NCI-H1092 (cell line): ENCODE measurements around the gene ELL.

Source experiments
- DNase-seq: peaks from one replicate; lab custom pipeline; 2025; lab: John Stamatoyannopoulos, UW

ELL gene

GRCh38 chr19:18469069-18469846, 52.6 kb downstream of the ELL start:
- DNase-seq, result peak; percentile 12

- no peak for DNase-seq
Observed at GRCh38 chr19:18468517-18468916, 53.4 kb downstream of the ELL start.

- DNase-seq, result no peak
Observed at GRCh38 chr19:18467978-18468377, 53.9 kb downstream of the ELL start.

DNA sequence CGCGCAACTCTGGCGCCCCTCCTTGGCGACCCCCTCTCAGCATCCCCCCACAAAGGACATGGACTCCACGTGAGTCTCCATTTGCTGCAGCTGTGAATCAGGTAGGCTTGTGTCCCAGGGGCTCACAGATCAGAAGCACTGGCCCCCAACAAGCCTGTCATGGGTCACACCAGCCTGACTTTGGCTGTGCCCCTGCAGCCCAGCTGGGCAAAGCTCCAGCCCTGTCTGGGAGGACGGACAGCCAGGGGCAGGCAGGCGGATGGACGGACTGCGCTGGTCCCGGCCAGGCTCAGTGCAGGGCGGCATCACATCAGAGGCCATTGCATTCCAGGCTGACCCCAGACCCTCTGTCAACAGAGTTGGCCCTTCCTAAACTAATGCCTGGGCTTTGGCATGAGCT, 55.5 kb downstream of the ELL start:
- DNase-seq, result no peak

DNA sequence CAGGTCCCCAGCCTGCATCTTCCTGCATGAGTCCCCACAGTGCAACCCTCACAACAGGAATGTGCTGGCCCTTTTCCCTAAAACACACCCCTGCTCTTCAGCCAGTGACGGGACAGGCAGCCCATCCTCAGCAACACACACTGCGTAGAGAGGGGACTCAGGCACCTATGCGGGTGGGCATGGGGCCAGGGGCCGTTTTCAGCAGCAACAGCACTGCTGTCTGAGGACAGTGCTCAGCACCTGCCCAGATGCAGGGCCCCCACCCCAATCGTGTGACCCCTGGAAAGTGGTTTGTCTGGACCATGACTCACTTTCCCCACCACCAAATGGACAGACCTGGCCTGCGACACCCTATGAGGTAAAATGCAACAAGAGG, 55.9 kb downstream of the ELL start:
- no peak for DNase-seq

- no peak for DNase-seq
Observed at GRCh38 chr19:18465214-18465963, 56.5 kb downstream of the ELL start.

DNA sequence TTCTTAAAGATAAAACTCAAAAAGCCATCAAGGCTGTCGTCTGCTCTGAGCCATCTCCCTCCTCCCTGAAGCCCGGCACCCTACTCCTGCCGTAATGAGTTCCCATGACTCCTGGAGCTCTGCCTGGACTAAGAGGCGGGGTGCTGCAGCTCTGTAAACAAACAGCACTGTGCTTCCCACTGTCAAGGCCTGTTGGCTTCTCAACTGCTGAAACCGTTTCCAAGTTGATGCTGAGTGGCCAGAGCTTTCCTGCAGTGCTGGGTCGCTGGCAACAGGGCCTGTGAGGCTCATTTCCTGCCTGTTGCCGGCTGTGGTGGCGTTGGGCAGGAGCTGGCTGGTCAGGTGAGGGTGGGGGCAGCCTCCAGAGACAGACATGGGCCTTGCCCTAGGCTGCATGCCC, 57.2 kb downstream of the ELL start:
- DNase-seq, result peak; percentile 94

GRCh38 chr19:18461471-18461870, 60.4 kb downstream of the ELL start:
- no peak for DNase-seq

DNA sequence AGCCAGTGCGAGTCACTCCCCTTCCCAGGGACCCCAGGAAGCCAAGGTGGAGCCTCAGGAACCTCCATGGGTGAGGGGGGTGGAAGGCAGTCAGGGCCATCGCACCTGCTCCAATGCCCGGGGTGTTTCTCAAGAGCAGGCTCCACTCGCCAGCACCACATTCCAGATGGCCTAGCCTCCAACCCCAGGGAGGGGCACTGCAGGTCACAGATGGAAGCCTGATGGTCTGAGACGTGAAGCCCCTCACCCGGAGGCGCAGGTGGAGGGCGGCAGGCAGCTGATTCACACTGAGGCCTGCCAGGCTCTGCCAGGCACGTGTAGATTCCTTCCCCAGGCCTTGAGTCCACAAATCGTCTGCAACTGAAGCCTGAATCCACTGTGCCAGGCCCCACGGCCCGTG, 61.0 kb downstream of the ELL start:
- DNase-seq, result no peak

- DNase-seq, result no peak
Observed at GRCh38 chr19:18457483-18458331, 64.2 kb downstream of the ELL start.

- DNase-seq, result no peak
Observed at GRCh38 chr19:18456974-18457373, 64.9 kb downstream of the ELL start.

DNA sequence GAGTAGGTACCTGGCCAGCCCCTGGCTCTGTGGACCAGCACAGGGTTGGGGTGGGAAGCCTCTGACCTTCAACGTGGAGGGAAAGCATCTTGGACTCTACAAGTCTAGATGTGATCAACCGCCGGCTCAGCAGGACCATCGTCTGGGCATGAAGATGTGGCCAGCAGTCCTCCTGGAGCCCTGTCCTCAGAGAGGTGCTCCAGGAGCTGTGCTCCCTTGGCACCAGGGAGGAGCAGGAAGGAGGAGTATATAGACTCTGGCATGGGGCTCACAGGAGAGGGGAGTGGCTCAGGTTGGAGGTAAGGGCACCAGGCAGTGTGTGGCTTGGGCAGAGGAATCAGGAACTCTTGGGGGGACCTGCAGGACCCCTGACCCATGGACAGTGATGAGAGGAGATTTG, 65.6 kb downstream of the ELL start:
- DNase-seq, result no peak

GRCh38 chr19:18453269-18454024, 68.4 kb downstream of the ELL start:
- no peak for DNase-seq

- DNase-seq, result no peak
Observed at GRCh38 chr19:18452386-18452785, 69.5 kb downstream of the ELL start.

DNA sequence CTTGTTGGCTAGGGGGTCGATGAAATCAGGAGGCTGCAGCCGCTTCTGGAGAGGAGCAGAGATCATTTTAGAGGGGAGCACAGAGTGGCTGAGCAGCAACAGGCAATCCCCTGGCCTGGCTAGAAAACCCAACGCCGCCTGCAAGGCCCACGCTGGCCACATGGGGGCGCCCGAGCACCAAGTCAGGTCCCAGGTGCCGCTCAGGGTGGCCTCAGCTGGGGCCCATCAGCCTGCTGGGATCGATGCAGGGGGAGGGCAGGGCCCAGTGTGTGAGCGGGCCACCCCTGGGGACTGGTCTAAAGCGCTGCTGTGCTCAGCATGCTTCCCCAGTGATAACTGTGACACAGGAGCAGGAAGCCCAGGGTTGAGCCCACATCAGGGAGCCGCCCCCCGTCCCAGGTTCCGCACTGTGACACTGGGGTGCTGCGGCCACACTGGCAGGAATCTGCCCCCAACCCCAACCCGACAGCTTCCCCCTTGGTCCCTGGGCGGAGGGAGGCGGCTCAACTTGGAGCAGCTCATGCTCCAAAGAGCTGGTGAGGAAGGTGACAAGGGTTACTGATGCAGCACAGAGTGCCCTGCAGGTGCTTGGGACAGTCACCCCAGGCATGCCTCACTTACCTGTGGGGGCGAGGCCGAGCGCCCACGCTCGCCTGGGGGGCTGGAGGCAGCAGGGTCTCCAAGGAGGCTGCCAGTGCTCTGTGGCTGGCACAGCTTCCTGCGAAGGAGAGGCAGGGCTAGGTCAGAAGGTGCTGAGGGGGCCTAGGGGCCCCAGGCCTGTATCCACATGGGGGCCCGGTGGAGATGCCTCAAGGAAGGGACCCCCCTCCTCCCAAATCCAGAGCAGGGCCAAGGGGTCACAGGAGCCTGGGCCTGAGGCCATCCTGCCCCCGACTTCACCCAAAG, 70.7 kb downstream of the ELL start:
- DNase-seq, result peak; percentile 46

GRCh38 chr19:18450021-18450930, 71.6 kb downstream of the ELL start:
- no peak for DNase-seq

DNA sequence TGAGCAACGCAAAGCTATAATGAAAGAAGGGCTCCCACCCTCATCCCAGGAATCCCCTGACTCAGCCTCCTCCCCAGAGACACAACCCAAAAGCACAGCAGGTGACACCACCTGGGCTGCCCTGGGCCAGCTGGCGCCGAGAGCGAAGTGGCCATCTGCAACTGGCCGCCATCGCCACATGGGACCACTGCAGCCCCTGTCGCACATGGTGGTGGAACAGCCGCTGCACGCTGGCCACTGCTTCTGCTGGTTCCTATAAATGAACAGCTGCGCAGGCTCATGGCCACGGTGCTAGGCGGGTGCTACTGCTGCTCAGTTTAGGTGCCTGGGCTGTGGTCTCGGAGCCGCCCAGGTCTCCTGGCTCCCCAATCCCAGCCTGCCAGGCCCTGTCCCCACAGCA, 72.3 kb downstream of the ELL start:
- DNase-seq, result no peak

DNA sequence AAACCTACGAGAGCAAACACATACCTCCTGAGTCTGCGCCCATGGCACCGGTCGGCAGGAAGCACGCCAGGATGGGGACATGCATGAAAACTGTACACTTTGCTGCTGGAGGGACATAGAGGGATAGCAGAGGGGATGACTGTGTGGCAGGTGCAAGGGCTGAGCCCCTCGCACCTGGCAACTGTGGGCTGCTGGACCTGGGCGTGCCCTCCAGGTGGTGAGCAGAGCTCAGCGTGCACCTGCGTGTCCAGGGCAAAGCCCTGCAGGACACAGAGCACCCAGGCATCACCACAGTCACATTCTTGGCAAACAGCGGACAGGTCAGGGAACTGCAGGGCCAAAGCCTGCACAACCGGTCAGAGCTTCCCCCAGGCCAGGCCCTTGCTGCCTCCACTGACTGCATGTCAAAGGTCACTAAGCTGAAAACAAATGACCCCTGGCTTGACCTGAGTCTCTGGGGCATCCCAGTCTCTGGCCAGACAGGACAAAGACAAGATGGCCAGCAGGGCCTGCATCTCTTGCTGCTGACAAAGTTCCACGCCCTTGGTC, 75.0 kb downstream of the ELL start:
- no peak for DNase-seq

DNA sequence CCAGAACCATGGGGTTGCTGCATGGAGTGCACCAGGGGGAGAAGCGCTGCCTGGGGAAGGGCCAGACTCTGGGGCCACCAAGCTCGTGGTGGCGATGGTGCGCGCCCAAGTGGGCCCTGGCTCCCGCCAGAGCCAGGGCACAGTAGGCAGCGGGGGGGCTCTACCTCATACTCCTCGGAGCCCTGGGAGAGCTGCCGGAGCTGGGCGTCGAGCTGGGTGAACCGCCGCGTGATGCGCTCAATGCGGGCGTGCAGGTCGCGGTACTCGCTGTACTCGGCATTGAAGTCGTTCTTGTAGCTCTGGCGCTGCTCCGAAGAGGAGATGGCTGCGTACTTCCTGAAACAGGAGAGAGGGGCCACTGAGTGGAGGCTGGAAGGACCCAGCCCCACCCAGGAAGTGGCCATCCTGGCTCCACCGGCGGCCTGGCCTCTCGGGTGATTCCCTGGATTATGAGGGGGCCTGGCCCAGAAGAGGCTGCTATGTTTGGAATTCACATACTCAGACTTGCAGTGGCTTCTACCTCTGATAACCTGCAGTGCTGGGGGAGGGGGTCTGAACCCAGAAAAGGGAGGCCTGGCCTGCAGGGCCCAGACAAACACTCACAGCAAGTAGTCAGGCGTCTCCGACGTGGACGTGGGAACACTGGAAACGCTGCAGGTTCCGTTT, 75.6 kb downstream of the ELL start:
- DNase-seq, result no peak
